Natural killer cell (primary cell): ENCODE results near the gene UPP1. TPM values are rescaled to one million over a fixed set of nuclear protein-coding genes. Genes with fewer than 3 reads are reported as not detected.

Experiments
- ATAC-seq, 3 donors: fragments of 150-1000 bp in 2 of 3; fragments of 200-7000 bp in 1 of 3; cut with Tn5 transposase; 1 replicate in 1 of 3; 2 replicates in 2 of 3; pipeline ENCODE4 v1.10.0; 2021; ENCODE audit warnings: mild to moderate bottlenecking in 2 of 3, moderate library complexity in 2 of 3
- DNase-seq, 2 donors: peaks; one replicate each; pipeline versions ENCODE4 v3.0.0 to v3.0.0-alpha.2; 2013 to 2021; ENCODE audit warnings: mixed read lengths in 1 of 2
- H3K27ac ChIP-seq: one replicate; pipeline ENCODE4 v1.5.1; 2013; ENCODE audit warnings: mild to moderate bottlenecking, low read length
- H3K27me3 ChIP-seq: one replicate; pipeline ENCODE4 v1.6.1; 2013; ENCODE audit warnings: low read length; ENCODE audit not compliant: control insufficient read depth, insufficient read depth
- H3K36me3 ChIP-seq: one replicate; pipeline ENCODE4 v1.6.1; 2013; ENCODE audit warnings: low read length; ENCODE audit not compliant: control insufficient read depth, insufficient read depth
- H3K4me1 ChIP-seq: one replicate; pipeline ENCODE4 v1.6.1; 2013; ENCODE audit warnings: low read length; ENCODE audit not compliant: control insufficient read depth, insufficient read depth
- H3K4me3 ChIP-seq: one replicate; pipeline ENCODE4 v1.5.1; 2013; ENCODE audit warnings: low read length
- H3K9me3 ChIP-seq: one replicate; pipeline ENCODE4 v1.6.1; 2013; ENCODE audit warnings: low read length; ENCODE audit not compliant: control insufficient read depth, insufficient read depth
- H3K27ac Mint-ChIP-seq, 2 donors: one replicate each; pipeline ENCODE4 v1.8.0; 2022; ENCODE audit warnings: mild to moderate bottlenecking in 2 of 2, mixed read lengths in 2 of 2, moderate library complexity in 1 of 2
- H3K27me3 Mint-ChIP-seq, 2 donors: one replicate each; pipeline ENCODE4 v1.8.0; 2022; ENCODE audit warnings: low read depth in 2 of 2, mixed read lengths in 2 of 2
- H3K36me3 Mint-ChIP-seq: one replicate; pipeline ENCODE4 v1.8.0; 2022; ENCODE audit warnings: mixed read lengths
- H3K4me1 Mint-ChIP-seq, 2 donors: one replicate each; pipeline ENCODE4 v1.8.0; 2022; ENCODE audit warnings: mixed read lengths in 2 of 2
- H3K4me3 Mint-ChIP-seq: one replicate; pipeline ENCODE4 v1.8.0; 2022; ENCODE audit warnings: mild to moderate bottlenecking, moderate library complexity, mixed read lengths
- H3K9me3 Mint-ChIP-seq, 2 donors: one replicate each; pipeline ENCODE4 v1.8.0; 2022; ENCODE audit warnings: mixed read lengths in 2 of 2
- CTCF ChIP-seq: fragments of 200-600 bp; IDR thresholded peaks from one replicate; pipeline ENCODE4 v1.8.0; 2022; ENCODE audit warnings: antibody characterized with exemption
- WGBS: methylation state at CpG from one replicate; pipeline ENCODE4 v1.1.7; 2013; ENCODE audit warnings: missing lambda C conversion rate; ENCODE audit not compliant: insufficient coverage; 5-methylcytosine and 5-hydroxymethylcytosine counted together
- intact Hi-C: fragments of 100-400 bp; cut with micrococcal nuclease; formaldehyde crosslinking; loops from one replicate; pipeline ENCODE4 v1.14.2; 2022
- total RNA-seq, 4 donors: library from RNA; stranded (reverse); fragments of 120-200 nt in 1 of 4; gene quantifications; one replicate each; pipeline versions ENCODE4 v1.2.3 to v1.2.4, GENCODE V29; 2013 to 2022

The UPP1 gene
- total RNA-seq, 3 donors from 2014 or later (not counting 1 experiment from before 2014, with no cell fraction given) = 98.5 to 121 (median 113) TPM

GRCh38 chr7:48042216-48042615 lies 46.8 kb upstream of the UPP1 start:
- 97% methylated on average over 3 of the region's 3 CpGs for WGBS

DNA sequence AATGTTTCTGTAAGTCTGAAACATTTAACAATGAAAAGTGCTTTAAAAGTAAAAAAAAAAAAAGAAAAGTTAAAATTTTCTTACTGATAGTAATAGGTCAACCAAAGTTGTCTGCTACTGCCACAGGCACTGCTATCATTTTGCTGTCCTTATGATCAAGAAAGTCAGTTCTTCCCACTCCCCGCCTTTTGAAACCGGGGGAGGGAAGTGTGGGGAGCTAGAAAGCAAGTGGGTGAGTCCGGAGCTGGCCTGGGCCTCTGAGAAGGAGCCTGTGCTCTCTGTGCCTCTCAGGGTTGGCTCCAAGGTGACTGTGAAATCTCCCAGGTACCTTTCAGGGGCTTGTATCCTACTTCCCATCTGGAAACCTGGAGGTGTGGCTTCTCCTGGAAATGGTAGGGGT lies 46.4 kb upstream of the UPP1 start:
- Mint-ChIP-seq H3K4me3 (no peak overlapping the region), H3K27me3 (peaks cover 0 to 12% of the 10 kb centered on the region in 2 donors), H3K27ac (no peak overlapping the region), H3K9me3 (no peaks in the 10 kb centered on the region), H3K4me1 (peaks cover 22 to 31% of the 10 kb centered on the region in 2 donors), H3K36me3 (no peaks in the 10 kb centered on the region)
- Histone ChIP-seq H3K27ac (no peak overlapping the region), H3K4me1 (peaks cover 29% of the 10 kb centered on the region), H3K9me3 (no peaks in the 10 kb centered on the region), H3K4me3 (no peak overlapping the region), H3K27me3 (no peaks in the 10 kb centered on the region), H3K36me3 (no peaks in the 10 kb centered on the region)
- no peak for ATAC-seq
- intact Hi-C loops = no loop called here
- no peak for DNase-seq
- TF ChIP-seq CTCF = no peak
- 67% methylated on average over 3 of the region's 3 CpGs for WGBS

More at GRCh38 chr7:48042216-48042615, 46.8 kb upstream of the UPP1 start:
- no peaks in the 10 kb centered on the region for H3K9me3 ChIP-seq
- no peaks in the 10 kb centered on the region for H3K27me3 ChIP-seq
- Mint-ChIP-seq H3K27ac (no peak overlapping the region), H3K4me1 (peaks cover 22 to 31% of the 10 kb centered on the region in 2 donors), H3K36me3 (no peaks in the 10 kb centered on the region), H3K9me3 (no peaks in the 10 kb centered on the region), H3K4me3 (no peak overlapping the region), H3K27me3 (peaks cover 1 to 12% of the 10 kb centered on the region in 2 donors)
- H3K27ac ChIP-seq = no peak overlapping the region
- no peaks in the 10 kb centered on the region for H3K36me3 ChIP-seq
- H3K4me3 ChIP-seq = no peak overlapping the region
- H3K4me1 ChIP-seq = peaks cover 29% of the 10 kb centered on the region
- no peak for TF ChIP-seq CTCF
- ATAC-seq (no peak), DNase-seq (no peak)
- intact Hi-C loops = no loop called here

DNA sequence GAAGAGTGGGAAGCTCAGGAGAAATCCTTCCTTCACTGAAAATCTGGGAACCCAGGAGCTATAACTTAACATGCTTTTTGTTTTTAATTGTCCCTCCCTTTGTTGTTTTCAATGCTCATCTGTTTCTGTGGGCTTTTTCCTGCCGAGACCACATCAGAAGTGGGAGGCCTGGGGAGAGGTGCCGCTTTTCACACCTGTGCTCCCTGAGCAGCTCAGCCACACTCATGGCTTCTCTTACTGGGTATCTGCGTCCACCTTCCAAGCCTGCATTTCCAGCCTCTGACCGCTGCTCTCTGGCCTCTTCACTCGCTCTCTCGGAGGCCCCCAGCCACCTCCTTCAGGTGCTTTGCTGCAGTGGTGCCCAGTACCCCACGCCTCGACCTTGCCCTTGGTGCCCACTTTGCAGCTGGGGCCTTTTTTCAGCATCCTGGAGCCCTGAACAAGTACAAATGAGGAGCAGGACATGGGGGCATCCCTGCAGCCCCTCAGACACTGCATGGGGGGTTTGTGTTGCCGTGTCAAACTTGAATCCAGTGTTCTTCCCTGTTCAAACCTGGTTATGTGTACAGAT lies 43.8 kb upstream of the UPP1 start:
- DNase-seq = peak in 1 of 2 donors; percentile 48

More for the DNA sequence above, 43.8 kb upstream of the UPP1 start:
- Histone ChIP-seq H3K9me3 (no peaks in the 10 kb centered on the region), H3K4me1 (peaks cover 29% of the 10 kb centered on the region), H3K27ac (no peak overlapping the region), H3K4me3 (no peak overlapping the region), H3K27me3 (no peaks in the 10 kb centered on the region), H3K36me3 (no peaks in the 10 kb centered on the region)
- intact Hi-C loops = no loop called here
- Mint-ChIP-seq H3K4me3 (peak overlapping the region; percentile 72), H3K27ac (peak overlapping the region in 1 of 2 donors; percentile 79), H3K9me3 (no peaks in the 10 kb centered on the region), H3K36me3 (no peaks in the 10 kb centered on the region), H3K4me1 (peaks cover 29 to 55% of the 10 kb centered on the region in 2 donors), H3K27me3 (peaks cover 0 to 6% of the 10 kb centered on the region in 2 donors)
- 37% methylated on average over 9 of the region's 9 CpGs for WGBS
- ATAC-seq = peak in 2 of 3 donors; percentile 47 to 53
- TF ChIP-seq CTCF = no peak
